Endothelial cell of umbilical vein (primary cell): ENCODE results near the gene SUV39H1. TPM values are rescaled to one million over a fixed set of nuclear protein-coding genes. Genes with fewer than 3 reads are reported as not detected.

Experiments
- BruUV-seq: library from RNA; stranded (reverse); fragments of 400-500 nt; replicated peaks from 2 replicates; lab custom pipeline; 2021; lab: Mats Ljungman, UMichigan
- CTCF ChIA-PET: fragments of 300-600, 350-600 bp; sonication (Branson Sonifier 250); formaldehyde crosslinking; loops from one replicate; lab custom pipeline; 2021; ENCODE audit warnings: antibody characterized with exemption, inconsistent platforms; lab: Charles Lee
- POLR2A ChIA-PET: fragments of 300-600, 350-600 bp; sonication (Branson Sonifier 250); formaldehyde crosslinking; loops from one replicate; lab custom pipeline; 2021; ENCODE audit warnings: antibody characterized with exemption, inconsistent platforms; lab: Charles Lee
- DNase-seq: peaks from one replicate; pipeline ENCODE4 v3.0.0-alpha.2; 2011; ENCODE audit warnings: low read depth, low spot score
- FAIRE-seq: peaks from 2 replicates; lab custom pipeline; 2011; peaks lifted over from hg19 to GRCh38; lab: Jason Lieb, UNC
- H2AFZ ChIP-seq: 2 replicates; pipeline ENCODE4 v1.6.0; 2012; ENCODE audit warnings: low read depth, low read length, control low read depth, inconsistent platforms
- H3K27ac ChIP-seq: 2 replicates; pipeline ENCODE4 v1.5.1; 2011; ENCODE audit warnings: low read depth, mild to moderate bottlenecking, control low read depth, low read length, moderate library complexity; ENCODE audit not compliant: insufficient read depth
- H3K27me3 ChIP-seq, 2 experiments: 2 replicates each; pipeline versions ENCODE4 v1.6.0 to v1.6.1; 2011; ENCODE audit warnings: low read length in 2 of 2, mixed read lengths in 1 of 2; ENCODE audit not compliant: control insufficient read depth in 2 of 2, insufficient read depth in 2 of 2
- H3K36me3 ChIP-seq, 2 experiments: 2 replicates in 1 of 2; 3 replicates in 1 of 2; pipeline ENCODE4 v1.5.1; 2011; ENCODE audit warnings: low read length in 2 of 2, mild to moderate bottlenecking in 1 of 2, moderate library complexity in 1 of 2; ENCODE audit not compliant: control insufficient read depth in 2 of 2, insufficient read depth in 2 of 2; ENCODE audit errors: extremely low read depth in 1 of 2
- H3K4me1 ChIP-seq: 3 replicates; pipeline ENCODE4 v1.5.1; 2011; ENCODE audit warnings: mild to moderate bottlenecking, low read length; ENCODE audit not compliant: control insufficient read depth, insufficient read depth; ENCODE audit errors: extremely low read depth
- H3K4me2 ChIP-seq: 2 replicates; pipeline ENCODE4 v1.6.1; 2011; ENCODE audit warnings: low read length, control low read depth, mixed read lengths; ENCODE audit not compliant: insufficient read depth
- H3K4me3 ChIP-seq, 3 experiments: fragments of 200-600 bp in 1 of 3; sonication (generic), shearing (Covaris generic) in 1 of 3; replicated peaks in 1 of 3; 2 replicates each; pipeline ENCODE4 v1.5.1; 2011 to 2016; ENCODE audit warnings: control low read depth in 3 of 3, low read length in 3 of 3, mild to moderate bottlenecking in 2 of 3, inconsistent platforms in 1 of 3, low read depth in 1 of 3, moderate library complexity in 1 of 3; ENCODE audit not compliant: insufficient read depth in 1 of 3
- H3K79me2 ChIP-seq: 2 replicates; pipeline ENCODE4 v1.6.0; 2012; ENCODE audit warnings: low read length, inconsistent platforms; ENCODE audit not compliant: control insufficient read depth, insufficient read depth
- H3K9ac ChIP-seq: replicated peaks from 2 replicates; pipeline ENCODE3; 2011; ENCODE audit warnings: low read length, control low read depth; ENCODE audit not compliant: insufficient read depth; ENCODE audit errors: extremely low read depth
- H3K9me1 ChIP-seq: replicated peaks from 3 replicates; pipeline ENCODE4 v1.6.0; 2011; ENCODE audit warnings: mild to moderate bottlenecking, low read length; ENCODE audit not compliant: control insufficient read depth, insufficient read depth; ENCODE audit errors: extremely low read depth
- H3K9me3 ChIP-seq: replicated peaks from 2 replicates; pipeline ENCODE4 v1.5.1; 2012; ENCODE audit warnings: low read length, inconsistent platforms; ENCODE audit not compliant: control insufficient read depth, insufficient read depth
- H4K20me1 ChIP-seq: replicated peaks from 2 replicates; pipeline ENCODE3; 2011; ENCODE audit warnings: mild to moderate bottlenecking, low read length; ENCODE audit not compliant: control insufficient read depth, insufficient read depth; ENCODE audit errors: extremely low read depth
- EZH2 ChIP-seq: IDR thresholded peaks from 2 replicates; pipeline ENCODE4 v1.6.1; 2012; ENCODE audit warnings: borderline replicate concordance, low read depth, mild to moderate bottlenecking, moderate library complexity, low read length, inconsistent platforms; ENCODE audit not compliant: severe bottlenecking
- JUN ChIP-seq: IDR thresholded peaks from 2 replicates; pipeline ENCODE4 v1.6.1; 2011; ENCODE audit warnings: borderline replicate concordance, low read depth; ENCODE audit not compliant: insufficient read length, insufficient read depth
- dilution Hi-C: fragments of 300-500 bp; cut with MboI; formaldehyde crosslinking; loops from one replicate; pipeline ENCODE4 v1.15.0; 2019; ENCODE audit warnings: low sequenced_read_pairs; ENCODE audit not compliant: extremely low pct_ligation_motif_present
- intact Hi-C: fragments of 100-400 bp; cut with micrococcal nuclease; formaldehyde crosslinking; loops from one replicate; pipeline ENCODE4 v1.10.0; 2022
- polyA plus RNA-seq, 4 experiments: library from polyadenylated mRNA; depleted of rRNA in 3 of 4; stranded (reverse) in 3 of 4; unstranded in 1 of 4; fragments of >200 nt; gene quantifications; 2 replicates each; pipeline versions ENCODE4 v1.2.1 to v1.2.3, GENCODE V29; 2011 to 2012; ENCODE audit warnings: missing spikeins in 1 of 4
- small RNA-seq: library from RNA; depleted of rRNA; stranded (forward); fragments of <200 nt; gene quantifications from one replicate; pipeline ENCODE3, GENCODE V24; 2012; ENCODE audit warnings: low replicate concordance, low read depth; ENCODE audit not compliant: insufficient read depth, insufficient read length
- total RNA-seq: library from RNA; stranded (reverse); gene quantifications from 2 replicates; pipeline ENCODE4 v1.2.3, GENCODE V29; 2021

Gene SUV39H1
- total and polyA plus RNA-seq, 2 donors (not counting 3 experiments of a cell fraction or from before 2014, with no cell fraction given): 18.2 to 19.0 TPM

DNA sequence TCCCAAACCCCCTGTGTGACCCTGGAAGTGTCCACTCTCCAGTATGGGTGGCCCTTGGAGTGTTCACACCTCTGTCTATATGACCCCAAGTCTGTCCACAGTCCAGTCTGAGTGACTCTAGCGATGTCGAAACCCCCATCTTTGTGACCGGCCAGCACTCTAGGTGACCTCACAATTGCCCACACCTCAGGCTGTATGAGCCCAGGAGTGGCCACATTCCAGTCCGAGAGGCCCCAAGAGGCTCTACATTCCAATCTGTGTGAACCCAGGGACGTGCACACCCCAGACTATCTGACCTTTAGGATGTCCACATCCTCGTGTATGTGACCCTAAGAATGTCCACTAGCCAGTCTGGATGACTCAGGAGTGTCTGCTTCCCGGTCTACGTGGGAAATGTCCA, 57.7 kb downstream of the SUV39H1 start:
- H3K79me2 ChIP-seq: no peaks in the 10 kb centered on the region
- no peaks in the 10 kb centered on the region for H4K20me1 ChIP-seq
- BruUV-seq: no TSS peak
- no peak for DNase-seq
- no peak for TF ChIP-seq EZH2
- TF ChIP-seq JUN: no peak
- no peaks in the 10 kb centered on the region for H3K27me3 ChIP-seq
- H2AFZ ChIP-seq: no peak overlapping the region
- H3K4me2 ChIP-seq: no peak overlapping the region
- H3K9ac ChIP-seq: no peak overlapping the region
- FAIRE-seq: no peak
- H3K9me1 ChIP-seq: no peaks in the 10 kb centered on the region
- ChIA-PET POLR2A (no interaction called here), CTCF (no interaction called here)
- no peaks in the 10 kb centered on the region for H3K36me3 ChIP-seq
- no peak overlapping the region for H3K27ac ChIP-seq
- dilution Hi-C loops: no loop called here
- H3K4me1 ChIP-seq: no peaks in the 10 kb centered on the region
- no peak overlapping the region for H3K4me3 ChIP-seq
- H3K9me3 ChIP-seq: no peaks in the 10 kb centered on the region
- intact Hi-C loops: no loop called here

Small RNAs within 50 kb of the gene (small RNA-seq; reads per million reads assigned to genes)
- not detected for gene RNU6-1056P

Other genes starting within 250 kb of the SUV39H1 start
- 25.1 and 28.8 TPM in 2 replicates for gene SLC38A5, start 226.5 kb upstream of the SUV39H1 start, total RNA-seq
- 21.6 and 24.1 TPM in 2 replicates for gene SLC38A5, start 226.5 kb upstream of the SUV39H1 start, polyA plus RNA-seq
- 52.9 and 59.9 TPM in 2 replicates for gene FTSJ1, start 220.5 kb upstream of the SUV39H1 start, total RNA-seq
- gene FTSJ1, start 220.5 kb upstream of the SUV39H1 start, polyA plus RNA-seq: 63.9 and 76.3 TPM in 2 replicates
- gene PORCN, start 187.7 kb upstream of the SUV39H1 start, total RNA-seq: 7.6 and 12.0 TPM in 2 replicates
- gene PORCN, start 187.7 kb upstream of the SUV39H1 start, polyA plus RNA-seq: 20.9 and 21.0 TPM in 2 replicates
- gene EBP, start 174.9 kb upstream of the SUV39H1 start, total RNA-seq: 102 and 114 TPM in 2 replicates
- 178 and 183 TPM in 2 replicates for gene EBP, start 174.9 kb upstream of the SUV39H1 start, polyA plus RNA-seq
- 14.4 and 16.3 TPM in 2 replicates for gene TBC1D25, start 157.0 kb upstream of the SUV39H1 start, total RNA-seq
- gene TBC1D25, start 157.0 kb upstream of the SUV39H1 start, polyA plus RNA-seq: 16.0 and 18.3 TPM in 2 replicates
- 477 and 485 TPM in 2 replicates for gene RBM3, start 122.2 kb upstream of the SUV39H1 start, total RNA-seq
- gene RBM3, start 122.2 kb upstream of the SUV39H1 start, polyA plus RNA-seq: 223 and 313 TPM in 2 replicates
- 85.0 and 96.1 TPM in 2 replicates for gene WDR13, start 99.2 kb upstream of the SUV39H1 start, total RNA-seq
- 169 and 253 TPM in 2 replicates for gene WDR13, start 99.2 kb upstream of the SUV39H1 start, polyA plus RNA-seq
- gene WAS, start 12.9 kb upstream of the SUV39H1 start, total RNA-seq: 0.73 TPM in 1 of 2 replicates, not detected in the other
- gene WAS, start 12.9 kb upstream of the SUV39H1 start, polyA plus RNA-seq: not detected in 2 replicates
- gene GLOD5, start 65.0 kb downstream of the SUV39H1 start, total RNA-seq: not detected in 2 replicates
- not detected in 2 replicates for gene GLOD5, start 65.0 kb downstream of the SUV39H1 start, polyA plus RNA-seq
- gene GATA1, start 89.9 kb downstream of the SUV39H1 start, total RNA-seq: not detected in 2 replicates
- gene GATA1, start 89.9 kb downstream of the SUV39H1 start, polyA plus RNA-seq: not detected in 2 replicates
- gene HDAC6, start 105.3 kb downstream of the SUV39H1 start, total RNA-seq: 58.4 and 65.7 TPM in 2 replicates
- gene HDAC6, start 105.3 kb downstream of the SUV39H1 start, polyA plus RNA-seq: 43.7 and 49.3 TPM in 2 replicates
- gene ERAS, start 129.8 kb downstream of the SUV39H1 start, total RNA-seq: not detected in 2 replicates
- gene ERAS, start 129.8 kb downstream of the SUV39H1 start, polyA plus RNA-seq: 0.14 TPM in 1 of 2 replicates, not detected in the other
- 0.44 TPM in 1 of 2 replicates, not detected in the other for gene PCSK1N, start 138.9 kb downstream of the SUV39H1 start, total RNA-seq
- gene PCSK1N, start 138.9 kb downstream of the SUV39H1 start, polyA plus RNA-seq: not detected in 2 replicates
- gene TIMM17B, start 201.0 kb downstream of the SUV39H1 start, total RNA-seq: 30.0 and 36.0 TPM in 2 replicates
- gene TIMM17B, start 201.0 kb downstream of the SUV39H1 start, polyA plus RNA-seq: 73.1 and 107 TPM in 2 replicates
- gene PQBP1, start 201.2 kb downstream of the SUV39H1 start, total RNA-seq: 72.8 and 86.3 TPM in 2 replicates
- 83.5 and 86.8 TPM in 2 replicates for gene PQBP1, start 201.2 kb downstream of the SUV39H1 start, polyA plus RNA-seq
- gene SLC35A2, start 214.9 kb downstream of the SUV39H1 start, total RNA-seq: 28.9 and 31.4 TPM in 2 replicates
- 64.5 and 76.5 TPM in 2 replicates for gene SLC35A2, start 214.9 kb downstream of the SUV39H1 start, polyA plus RNA-seq
- 5.5 and 7.4 TPM in 2 replicates for gene PIM2, start 222.3 kb downstream of the SUV39H1 start, total RNA-seq
- gene PIM2, start 222.3 kb downstream of the SUV39H1 start, polyA plus RNA-seq: 7.4 and 7.5 TPM in 2 replicates